IPS-18c (cell line): Measurements from ENCODE around the gene KRT82.

ENCODE experiments used
- H3K4me3 ChIP-seq: 2 replicates; pipeline ENCODE4 v1.7.0; 2013; ENCODE audit warnings: low read depth, mild to moderate bottlenecking, low read length, moderate library complexity; ENCODE audit not compliant: insufficient read depth
- H3K9me3 ChIP-seq: one replicate; pipeline ENCODE4 v1.6.1; 2013; ENCODE audit warnings: mild to moderate bottlenecking, low read length, moderate library complexity; ENCODE audit not compliant: control insufficient read depth, insufficient read depth

The KRT82 gene

GRCh38 chr12:52396656-52397055, 9.5 kb downstream of the KRT82 start:
- Histone ChIP-seq H3K9me3 (no peaks in the 10 kb centered on the region), H3K4me3 (no peak overlapping the region)

- no peak overlapping the region for H3K4me3 ChIP-seq
- no peaks in the 10 kb centered on the region for H3K9me3 ChIP-seq
Measured at GRCh38 chr12:52395761-52396434, 10.2 kb downstream of the KRT82 start.

GRCh38 chr12:52394836-52395405, 11.2 kb downstream of the KRT82 start:
- H3K4me3 ChIP-seq, result no peak overlapping the region
- no peaks in the 10 kb centered on the region for H3K9me3 ChIP-seq

- Histone ChIP-seq H3K4me3 (no peak overlapping the region), H3K9me3 (no peaks in the 10 kb centered on the region)
Measured at GRCh38 chr12:52392465-52393007, 13.6 kb downstream of the KRT82 start.

GRCh38 chr12:52391618-52392002, 14.5 kb downstream of the KRT82 start:
- Histone ChIP-seq H3K9me3 (no peaks in the 10 kb centered on the region), H3K4me3 (no peak overlapping the region)

GRCh38 chr12:52390739-52391617, 15.2 kb downstream of the KRT82 start:
- no peaks in the 10 kb centered on the region for H3K9me3 ChIP-seq
- no peak overlapping the region for H3K4me3 ChIP-seq

GRCh38 chr12:52389313-52390207, 16.6 kb downstream of the KRT82 start:
- Histone ChIP-seq H3K9me3 (no peaks in the 10 kb centered on the region), H3K4me3 (no peak overlapping the region)

GRCh38 chr12:52387859-52388258, 18.3 kb downstream of the KRT82 start:
- H3K4me3 ChIP-seq, result no peak overlapping the region
- no peaks in the 10 kb centered on the region for H3K9me3 ChIP-seq

- no peaks in the 10 kb centered on the region for H3K9me3 ChIP-seq
- H3K4me3 ChIP-seq, result no peak within 1 kb of the TSS
Measured at GRCh38 chr12:52385226-52385702, 20.9 kb downstream of the KRT82 start, which contains the start of gene KRT84. KRT84 (minus strand) TSS chr12:52385652; CDS start chr12:52385585, 67 bp downstream.

- Histone ChIP-seq H3K9me3 (no peaks in the 10 kb centered on the region), H3K4me3 (no peak overlapping the region)
Measured at GRCh38 chr12:52383331-52383730, 22.8 kb downstream of the KRT82 start.

GRCh38 chr12:52382854-52383253, 23.3 kb downstream of the KRT82 start:
- Histone ChIP-seq H3K4me3 (no peak overlapping the region), H3K9me3 (no peaks in the 10 kb centered on the region)

- H3K9me3 ChIP-seq, result no peaks in the 10 kb centered on the region
- no peak overlapping the region for H3K4me3 ChIP-seq
Measured at GRCh38 chr12:52381206-52381605, 24.9 kb downstream of the KRT82 start.

- no peaks in the 10 kb centered on the region for H3K9me3 ChIP-seq
- no peak overlapping the region for H3K4me3 ChIP-seq
Measured at GRCh38 chr12:52380271-52380694, 25.9 kb downstream of the KRT82 start.

GRCh38 chr12:52379536-52379935, 26.6 kb downstream of the KRT82 start:
- Histone ChIP-seq H3K4me3 (no peak overlapping the region), H3K9me3 (no peaks in the 10 kb centered on the region)

GRCh38 chr12:52378091-52378490, 28.0 kb downstream of the KRT82 start:
- H3K9me3 ChIP-seq, result no peaks in the 10 kb centered on the region
- no peak overlapping the region for H3K4me3 ChIP-seq

GRCh38 chr12:52377266-52377665, 28.9 kb downstream of the KRT82 start:
- H3K4me3 ChIP-seq, result no peak overlapping the region
- H3K9me3 ChIP-seq, result no peaks in the 10 kb centered on the region
